NCI-H460 (cell line): ENCODE data around the gene DNAJC13. TPM values are rescaled to one million over a fixed set of nuclear protein-coding genes. Genes with fewer than 3 reads are reported as not detected.

Experiments
- DNase-seq: peaks from one replicate; pipeline ENCODE4 v3.0.0-alpha.2; 2016; ENCODE audit warnings: low read depth; ENCODE audit errors: extremely low read depth
- total RNA-seq: library from RNA; depleted of rRNA; stranded (reverse); fragments of >200 nt; shearing (Covaris generic); gene quantifications from 2 replicates; pipeline ENCODE4 v1.2.3, GENCODE V29; 2014

DNAJC13 gene
- total RNA-seq, 1 experiment from 2014 or later, result 30.6 TPM

DNA sequence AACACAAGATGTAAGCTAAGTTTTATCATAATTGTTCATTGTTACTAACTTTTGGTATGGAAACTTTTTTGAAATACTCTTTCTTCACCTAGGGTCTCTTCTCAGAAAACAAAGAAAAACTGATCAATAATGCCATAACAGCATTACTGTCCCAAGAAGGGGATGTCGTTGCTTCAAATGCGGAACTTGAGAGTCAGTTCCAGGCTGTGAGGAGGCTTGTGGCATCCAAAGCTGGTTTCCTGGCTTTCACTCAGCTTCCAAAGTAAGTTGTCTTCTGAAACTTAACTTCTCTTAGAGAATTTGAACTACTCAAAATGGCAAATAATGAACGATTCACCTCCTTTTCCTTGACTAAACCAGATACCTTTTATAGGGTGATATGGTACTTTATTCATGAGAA lies 39.3 kb downstream of the DNAJC13 start:
- DNase-seq, result no peak

- DNase-seq, result no peak
Measured at GRCh38 chr3:132457286-132457685, 40.0 kb downstream of the DNAJC13 start.

- DNase-seq, result no peak
Measured at GRCh38 chr3:132459551-132459950, 42.2 kb downstream of the DNAJC13 start.

DNA sequence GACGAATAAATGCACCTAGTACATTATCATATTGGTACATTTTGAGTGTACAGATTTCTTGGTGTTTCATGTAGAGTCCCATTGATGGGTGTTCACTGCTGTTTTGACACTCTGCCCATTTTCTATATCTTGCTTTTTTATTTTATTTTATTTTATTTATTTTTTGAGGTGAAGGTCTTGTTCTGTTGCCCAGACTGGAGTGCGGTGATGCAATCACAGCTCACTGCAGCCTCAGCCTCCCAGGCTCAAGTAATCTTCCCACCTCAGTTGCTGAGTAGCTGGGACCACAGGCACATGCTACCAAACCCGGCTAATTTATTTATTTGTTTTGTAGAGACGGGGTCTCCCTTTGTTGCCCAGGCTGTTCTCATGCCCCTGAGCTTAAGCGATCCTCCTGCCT lies 44.2 kb downstream of the DNAJC13 start:
- DNase-seq, result no peak

GRCh38 chr3:132464066-132464465 lies 46.8 kb downstream of the DNAJC13 start:
- no peak for DNase-seq

DNA sequence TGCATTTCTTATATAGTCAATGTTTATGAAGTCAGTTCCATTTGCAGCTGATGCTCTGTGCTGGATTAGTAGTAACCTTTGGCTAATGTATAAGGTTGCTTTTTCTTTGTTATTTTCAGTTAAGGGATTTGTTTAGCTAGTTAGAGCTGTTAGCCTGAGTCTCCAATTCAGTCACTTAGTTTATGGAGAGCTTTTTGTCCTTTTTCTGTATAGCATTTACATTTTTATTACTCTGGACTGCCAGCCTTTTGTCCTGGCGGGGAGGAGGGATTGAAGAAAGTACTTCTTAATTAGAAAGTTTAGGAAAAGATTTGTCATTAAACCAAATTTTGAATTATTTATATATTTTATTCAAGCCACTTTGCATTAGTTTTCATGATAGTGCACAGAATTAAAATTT lies 52.0 kb downstream of the DNAJC13 start:
- DNase-seq, result no peak

DNA sequence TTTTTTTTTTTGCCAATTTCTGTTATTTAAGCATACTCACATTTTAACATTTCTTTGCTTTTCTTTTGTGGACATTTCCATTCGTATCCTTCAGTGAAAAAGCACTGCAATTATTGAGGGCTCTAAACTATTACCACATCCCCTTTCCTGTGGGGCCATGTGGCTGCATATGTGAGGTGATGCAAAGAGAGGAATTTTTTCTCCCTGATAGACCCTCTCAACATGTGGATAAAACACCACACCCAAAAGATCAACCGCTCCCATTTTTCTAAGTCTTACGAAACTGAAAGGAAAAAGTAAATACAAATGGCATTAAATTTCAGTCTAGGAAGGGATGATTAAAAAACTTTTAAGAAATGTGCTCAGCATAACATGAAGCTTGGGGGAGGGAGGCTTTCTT lies 68.8 kb downstream of the DNAJC13 start:
- DNase-seq, result peak; percentile 41

- DNase-seq, result no peak
Measured at GRCh38 chr3:132488151-132488550, 70.8 kb downstream of the DNAJC13 start.

DNA sequence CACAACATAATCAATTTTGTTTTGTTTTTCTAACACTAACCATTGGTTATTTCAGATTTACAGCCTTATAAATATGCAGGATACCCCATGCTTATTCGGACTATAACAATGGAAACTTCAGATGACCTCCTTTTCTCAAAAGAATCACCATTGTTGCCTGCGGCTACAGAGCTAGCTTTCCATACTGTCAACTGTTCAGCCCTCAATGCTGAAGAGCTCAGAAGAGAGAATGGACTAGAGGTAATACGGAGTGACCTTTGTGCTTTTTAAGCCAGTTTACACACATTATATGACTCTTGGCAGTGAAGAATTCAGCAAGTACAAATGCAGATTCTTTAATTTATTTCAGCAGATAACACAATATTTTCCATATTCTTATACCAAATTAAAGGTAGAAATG lies 81.8 kb downstream of the DNAJC13 start:
- no peak for DNase-seq

- DNase-seq, result no peak
Measured at GRCh38 chr3:132503559-132503958, 86.3 kb downstream of the DNAJC13 start.

GRCh38 chr3:132504375-132504933 lies 87.2 kb downstream of the DNAJC13 start:
- no peak for DNase-seq

- DNase-seq, result no peak
Measured at GRCh38 chr3:132507657-132508056, 90.4 kb downstream of the DNAJC13 start.

GRCh38 chr3:132509096-132509495 lies 91.8 kb downstream of the DNAJC13 start:
- no peak for DNase-seq

GRCh38 chr3:132509506-132509905 lies 92.2 kb downstream of the DNAJC13 start:
- DNase-seq, result no peak

- DNase-seq, result no peak
Measured at GRCh38 chr3:132513057-132513456, 95.8 kb downstream of the DNAJC13 start.

DNA sequence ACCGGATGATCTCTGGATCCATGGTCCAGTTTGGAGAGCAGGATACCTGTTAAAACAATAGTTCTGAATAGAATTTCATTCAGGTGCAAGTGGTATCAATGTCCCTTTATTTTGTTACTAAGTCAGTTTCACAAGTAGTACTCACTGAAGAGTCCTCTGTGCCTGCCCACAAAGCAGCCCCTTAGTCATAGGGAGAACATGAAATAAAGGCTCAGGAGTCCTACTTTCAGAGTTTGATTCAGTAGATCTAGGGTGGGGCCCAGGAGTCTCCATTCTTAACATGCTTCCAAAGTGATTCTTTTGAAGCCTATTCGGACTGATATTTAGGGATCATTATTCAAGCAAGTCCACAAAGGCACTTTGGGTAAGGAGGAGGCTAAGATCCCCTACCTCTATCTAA lies 100.0 kb downstream of the DNAJC13 start:
- no peak for DNase-seq

DNA sequence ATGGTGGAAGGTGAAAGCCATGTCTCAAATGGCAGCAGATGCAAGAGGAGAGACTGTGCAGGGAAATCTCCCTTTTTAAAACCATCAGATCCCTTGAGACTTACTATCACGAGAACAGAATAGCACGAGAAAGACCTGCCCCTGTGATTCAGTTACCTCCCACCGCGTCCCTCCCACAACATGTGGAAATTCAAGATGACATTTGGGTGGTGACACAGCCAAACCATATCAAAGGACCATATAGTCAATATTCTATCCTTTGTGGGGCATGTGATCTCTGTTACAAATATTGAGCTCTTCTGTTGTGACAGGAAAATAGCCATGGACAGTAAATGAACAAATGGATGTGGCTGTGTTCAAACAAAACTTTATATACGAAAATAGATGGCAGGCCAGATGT lies 102.6 kb downstream of the DNAJC13 start:
- no peak for DNase-seq

DNA sequence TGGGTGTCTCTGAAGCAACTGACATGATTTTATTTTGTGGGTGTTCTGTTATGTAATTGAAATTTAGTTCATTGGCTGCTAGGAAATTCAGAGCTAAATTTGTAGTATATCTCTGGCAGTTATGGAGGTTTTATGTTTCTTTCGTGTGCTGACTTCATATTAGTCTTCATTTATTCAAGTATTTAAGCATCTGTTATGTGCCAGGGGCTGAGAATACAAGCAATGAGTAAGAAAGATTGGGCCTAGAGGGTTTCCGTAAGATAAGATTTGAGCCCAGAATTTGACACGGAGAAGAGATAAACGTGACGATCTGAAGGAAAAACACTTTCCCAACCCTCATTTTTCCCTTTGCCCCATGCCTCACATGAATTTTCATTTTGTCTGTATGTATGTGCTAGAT lies 104.6 kb downstream of the DNAJC13 start:
- no peak for DNase-seq

- no peak for DNase-seq
Measured at GRCh38 chr3:132522353-132522752, 105.1 kb downstream of the DNAJC13 start.

DNA sequence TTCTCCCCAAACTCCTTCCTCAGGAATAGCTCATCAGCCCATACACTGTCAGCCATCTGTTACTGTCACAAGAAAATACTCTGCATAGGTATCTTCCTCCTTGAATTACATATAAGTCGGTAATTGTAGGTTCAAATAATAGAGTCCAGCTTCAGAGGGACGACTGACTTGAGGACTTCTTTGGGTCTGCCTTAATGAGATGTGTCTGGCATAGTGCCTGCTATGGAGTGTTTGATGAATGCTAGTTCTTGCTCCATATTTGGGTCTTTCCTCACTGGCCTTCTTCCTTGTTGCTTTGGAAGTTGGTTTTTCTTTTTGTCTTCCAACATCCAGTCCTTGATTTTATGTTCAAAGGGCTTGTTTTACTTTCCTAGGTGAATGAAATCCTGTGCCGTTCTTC lies 113.3 kb downstream of the DNAJC13 start:
- no peak for DNase-seq

DNA sequence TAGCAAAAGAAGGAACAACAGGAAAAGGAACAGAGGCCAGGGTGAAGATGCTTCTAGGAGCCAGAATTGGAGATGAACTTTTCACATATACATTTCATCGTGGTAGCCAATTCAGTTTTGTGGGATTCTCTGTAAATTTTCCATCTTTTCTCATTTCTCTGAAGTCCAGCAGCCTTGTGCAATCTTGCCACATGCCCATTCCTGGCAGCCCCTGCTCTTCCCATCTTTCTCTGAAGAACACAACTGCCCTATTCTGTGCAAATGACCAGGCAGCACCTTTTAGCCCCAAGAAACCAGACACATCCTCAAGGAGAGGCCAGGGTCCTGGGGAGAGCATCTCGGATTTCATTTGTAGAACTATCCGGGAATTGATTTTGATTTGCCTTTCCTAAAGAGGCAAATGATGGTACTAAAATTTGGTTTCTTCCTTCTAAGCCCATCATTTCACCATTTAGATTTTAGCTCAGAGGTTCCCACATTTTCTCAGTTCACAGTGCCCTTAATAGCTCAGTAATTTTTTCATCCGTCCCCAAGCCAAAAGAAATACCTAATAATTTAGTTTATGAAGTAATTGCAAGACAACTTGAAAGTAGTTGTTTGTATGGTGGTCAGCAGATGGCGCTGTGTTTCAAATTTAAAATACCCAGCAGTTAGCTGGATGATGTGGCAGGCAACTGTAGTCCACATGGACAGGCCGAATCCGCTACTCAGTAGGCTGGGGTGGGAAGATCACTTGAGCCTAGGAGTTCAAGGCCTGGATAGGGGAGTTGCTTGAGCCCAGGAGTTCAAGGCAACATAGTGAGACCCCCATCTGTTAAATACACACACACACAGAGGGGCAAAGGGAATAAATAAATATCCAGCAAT lies 118.5 kb downstream of the DNAJC13 start:
- DNase-seq, result peak; percentile 65

- no peak for DNase-seq
Measured at GRCh38 chr3:132536442-132537153, 119.3 kb downstream of the DNAJC13 start.
